Stimulated activated memory B cell treated with anti-CD40 and anti-IgM and Interleukin-4, amounts not matched to agents 10 μg/mL and 1 μg/mL and 100 μg/mL, for 72 hours (primary cell): ENCODE data around the gene SHC1.

Experiments
- ATAC-seq: fragments of 150-1000 bp; cut with Tn5 transposase; 2 replicates; pipeline ENCODE4 v1.10.0; 2021
- H3K27ac Mint-ChIP-seq: one replicate; pipeline ENCODE4 v1.8.0; 2022; ENCODE audit warnings: mild to moderate bottlenecking, mixed read lengths
- H3K27me3 Mint-ChIP-seq: one replicate; pipeline ENCODE4 v1.8.0; 2022; ENCODE audit warnings: mixed read lengths
- H3K36me3 Mint-ChIP-seq: one replicate; pipeline ENCODE4 v1.8.0; 2022; ENCODE audit warnings: mixed read lengths
- H3K4me1 Mint-ChIP-seq: one replicate; pipeline ENCODE4 v1.8.0; 2022; ENCODE audit warnings: mixed read lengths
- H3K4me3 Mint-ChIP-seq: one replicate; pipeline ENCODE4 v1.8.0; 2022; ENCODE audit warnings: mild to moderate bottlenecking, moderate library complexity, mixed read lengths
- H3K9me3 Mint-ChIP-seq: one replicate; pipeline ENCODE4 v1.8.0; 2022; ENCODE audit warnings: mixed read lengths

Gene SHC1

DNA sequence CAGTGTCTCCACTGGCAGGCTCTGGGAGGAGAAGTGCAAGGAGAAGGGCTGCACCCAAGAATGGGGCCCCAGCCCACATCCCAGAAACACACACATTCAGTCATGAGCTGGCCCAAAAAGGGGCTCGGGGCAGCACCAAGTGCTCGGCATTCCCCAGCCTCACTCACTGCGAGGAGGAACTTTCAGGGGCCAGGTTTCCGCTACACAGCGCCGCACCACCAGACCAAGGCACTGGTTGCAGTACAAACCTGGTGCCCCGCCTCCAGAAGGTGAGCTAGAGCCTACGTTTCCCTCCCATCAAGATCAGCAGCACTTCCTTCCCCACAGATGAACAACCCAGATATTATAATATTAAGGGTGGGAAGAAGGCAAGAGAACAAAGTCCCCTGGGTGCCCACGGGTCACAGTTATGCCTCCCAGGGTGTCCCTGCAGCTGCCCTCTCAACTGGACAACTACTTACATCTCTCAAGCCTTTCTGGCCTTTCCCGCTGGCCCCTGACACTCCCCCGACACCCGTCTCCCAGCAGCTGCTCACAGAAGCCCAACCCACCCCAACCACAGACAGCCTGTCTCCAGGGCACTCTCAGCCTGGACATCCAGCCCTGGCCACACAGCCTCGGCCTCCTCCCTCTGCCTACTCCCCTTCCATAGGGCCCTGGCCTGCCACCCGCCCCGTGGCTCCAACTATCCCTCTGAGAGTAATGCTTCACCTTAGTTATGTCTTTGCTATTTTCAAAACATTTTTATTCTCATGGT, 18.5 kb downstream of the SHC1 start:
- H3K27ac Mint-ChIP-seq, result peak overlapping the region; percentile 91

DNA sequence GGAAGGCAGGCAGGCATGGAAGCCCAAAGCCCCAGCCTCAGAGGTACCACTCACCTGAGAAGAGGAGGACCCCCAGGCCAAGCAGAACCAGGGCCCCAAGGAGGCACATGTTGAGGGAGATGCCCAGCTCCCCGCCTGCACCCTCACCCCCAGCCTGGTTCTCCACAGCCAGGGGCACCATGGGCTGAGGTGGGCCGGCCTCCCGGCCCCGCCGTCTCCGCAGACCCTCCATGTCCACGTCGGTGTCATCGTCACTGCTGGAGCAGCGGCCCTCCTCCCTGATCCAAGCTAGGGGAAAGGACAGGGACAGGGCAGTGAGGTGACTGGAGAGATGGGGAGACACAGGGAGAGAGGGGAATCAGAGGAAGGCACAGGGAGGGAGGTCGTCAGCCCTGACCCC, 22.5 kb downstream of the SHC1 start:
- Mint-ChIP-seq H3K27ac (no peak overlapping the region), H3K36me3 (peaks cover 28% of the 10 kb centered on the region), H3K27me3 (no peaks in the 10 kb centered on the region), H3K4me3 (no peak overlapping the region), H3K9me3 (no peaks in the 10 kb centered on the region), H3K4me1 (peaks cover 57% of the 10 kb centered on the region)
- ATAC-seq, result no peak

More for the DNA sequence above, 18.5 kb downstream of the SHC1 start:
- peak overlapping the region; percentile 60 for H3K4me3 Mint-ChIP-seq
- peaks cover 66% of the 10 kb centered on the region for H3K4me1 Mint-ChIP-seq
- H3K36me3 Mint-ChIP-seq, result peaks cover 17% of the 10 kb centered on the region
- no peaks in the 10 kb centered on the region for H3K27me3 Mint-ChIP-seq
- ATAC-seq, result peak; percentile 44
- H3K9me3 Mint-ChIP-seq, result no peaks in the 10 kb centered on the region

DNA sequence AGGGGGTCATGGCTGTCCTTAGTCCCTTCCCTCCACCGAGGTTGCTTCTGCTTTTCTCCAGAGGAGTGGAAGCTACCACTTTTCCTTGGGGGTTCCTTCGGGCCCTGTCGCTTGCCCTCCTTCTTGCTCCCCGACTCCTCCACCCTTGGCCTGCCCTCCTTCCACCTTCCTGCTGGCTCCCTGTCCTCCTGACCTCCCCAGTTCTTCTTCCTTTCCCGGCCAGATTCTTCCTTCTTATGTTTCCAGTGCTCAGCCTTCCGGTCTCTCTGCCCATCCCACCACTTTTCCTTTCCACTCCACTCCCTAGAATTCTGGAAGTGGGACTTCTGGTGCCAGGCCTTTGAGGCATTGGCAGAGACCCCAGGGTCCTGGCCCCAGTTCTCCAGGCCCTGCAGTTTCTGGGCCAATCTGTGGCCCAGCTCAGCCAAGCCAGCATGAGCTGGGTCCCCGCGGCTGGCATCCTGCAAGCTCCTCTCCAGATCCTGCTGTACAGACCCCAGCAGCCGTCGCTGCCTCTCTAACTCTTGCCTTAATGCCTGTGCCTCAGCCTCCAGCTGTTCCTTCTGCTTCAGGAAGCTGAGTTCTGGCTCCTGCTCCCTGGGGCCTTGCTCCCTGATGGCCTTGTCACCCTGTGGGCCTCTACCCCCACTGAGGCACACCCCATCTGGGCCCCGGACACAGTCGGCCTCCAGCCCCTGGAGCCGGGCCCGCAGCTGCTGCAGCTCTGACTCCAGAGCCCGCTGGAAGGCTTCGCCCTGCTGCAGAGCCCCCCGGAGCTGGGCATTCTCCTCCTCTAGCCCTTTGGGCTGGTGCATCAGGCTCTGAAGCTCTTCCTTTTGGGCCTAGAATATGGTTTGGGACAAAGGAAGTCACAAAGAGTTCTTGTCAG, 24.3 kb downstream of the SHC1 start:
- no peak for ATAC-seq
- peak overlapping the region; percentile 64 for H3K27ac Mint-ChIP-seq
- no peaks in the 10 kb centered on the region for H3K9me3 Mint-ChIP-seq
- H3K27me3 Mint-ChIP-seq, result no peaks in the 10 kb centered on the region
- peaks cover 28% of the 10 kb centered on the region for H3K36me3 Mint-ChIP-seq
- no peak overlapping the region for H3K4me3 Mint-ChIP-seq
- peaks cover 57% of the 10 kb centered on the region for H3K4me1 Mint-ChIP-seq

DNA sequence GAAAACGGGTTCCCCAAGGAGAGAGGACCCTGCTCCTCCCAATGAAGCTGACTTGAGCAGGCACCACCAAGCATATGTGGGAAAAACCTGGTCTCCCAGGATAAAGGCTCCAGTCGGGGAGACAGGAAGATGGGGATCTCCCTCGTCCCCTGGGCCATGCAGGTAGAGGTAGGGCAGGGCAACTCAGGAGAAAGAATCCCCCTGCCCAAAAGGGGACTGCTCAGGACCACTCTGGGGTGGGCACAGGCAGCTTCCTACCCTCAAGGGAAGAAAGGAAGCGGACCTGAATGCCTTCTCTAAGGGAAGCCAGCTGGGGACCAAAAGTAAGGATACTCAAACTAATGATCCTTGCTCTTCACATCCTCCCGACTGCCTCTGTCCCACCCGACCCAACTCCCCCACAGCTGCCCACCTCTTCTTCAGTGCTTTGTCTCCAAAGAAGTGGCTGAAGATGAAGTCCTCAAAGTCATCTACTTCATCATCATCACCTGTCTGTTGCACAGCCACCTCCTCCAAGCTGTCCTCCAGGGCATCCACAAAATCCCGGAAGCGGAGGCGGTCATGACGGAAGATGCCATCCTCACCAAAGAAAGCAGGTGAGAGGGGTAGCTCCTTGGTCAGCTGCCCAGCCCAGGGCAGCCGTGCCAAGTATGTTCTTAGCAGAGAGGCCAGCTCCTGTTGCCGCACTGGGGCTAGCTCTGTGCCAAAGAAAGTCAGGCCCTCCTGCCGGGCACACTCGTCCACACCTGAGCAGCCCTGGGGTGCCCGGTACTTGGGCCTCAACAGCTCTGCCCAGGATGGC, 25.2 kb downstream of the SHC1 start:
- Mint-ChIP-seq H3K4me3 (no peak overlapping the region), H3K9me3 (no peaks in the 10 kb centered on the region), H3K27me3 (no peaks in the 10 kb centered on the region), H3K4me1 (peaks cover 57% of the 10 kb centered on the region), H3K27ac (peak overlapping the region; percentile 77), H3K36me3 (peaks cover 22% of the 10 kb centered on the region)
- no peak for ATAC-seq

DNA sequence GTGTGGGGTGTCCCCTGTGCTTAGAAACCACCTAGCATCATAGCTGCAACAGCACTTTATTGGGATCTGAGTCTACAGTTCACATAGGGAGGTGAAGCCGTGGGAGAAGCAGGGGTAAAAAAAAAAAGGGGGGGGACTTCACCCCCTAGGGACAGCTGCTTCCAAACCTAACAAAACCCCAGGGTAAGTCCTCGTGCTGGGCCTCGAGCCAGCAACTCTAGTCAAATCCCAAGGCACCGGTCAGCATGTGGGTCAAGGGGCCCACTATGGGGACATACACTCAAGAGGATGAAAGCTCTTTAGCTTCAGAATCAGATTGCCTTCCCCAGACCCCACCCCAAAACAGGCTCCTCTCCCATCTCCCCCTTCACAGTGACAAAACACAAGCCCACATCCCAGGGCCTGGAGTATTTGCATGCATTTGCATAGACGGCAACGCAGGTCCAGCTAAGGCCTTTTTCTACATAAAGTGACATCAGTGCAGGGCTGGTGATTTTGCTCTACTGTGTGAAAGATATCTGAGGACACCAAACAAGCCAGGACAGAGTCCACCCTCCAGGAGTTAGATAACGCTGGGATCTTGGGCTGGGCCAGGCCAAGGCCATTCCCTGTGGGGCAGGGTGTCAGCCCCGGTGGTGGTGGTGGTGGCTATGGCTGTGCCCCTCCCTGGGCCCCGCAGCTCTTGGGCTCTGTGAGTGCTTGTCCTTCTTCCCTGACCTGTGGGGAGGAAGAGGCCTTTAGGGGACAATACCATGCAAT, 26.0 kb downstream of the SHC1 start:
- Mint-ChIP-seq H3K36me3 (peaks cover 21% of the 10 kb centered on the region), H3K27ac (peak overlapping the region; percentile 77), H3K4me1 (peaks cover 62% of the 10 kb centered on the region), H3K9me3 (no peaks in the 10 kb centered on the region), H3K4me3 (peak overlapping the region; percentile 0), H3K27me3 (no peaks in the 10 kb centered on the region)
- ATAC-seq, result no peak

DNA sequence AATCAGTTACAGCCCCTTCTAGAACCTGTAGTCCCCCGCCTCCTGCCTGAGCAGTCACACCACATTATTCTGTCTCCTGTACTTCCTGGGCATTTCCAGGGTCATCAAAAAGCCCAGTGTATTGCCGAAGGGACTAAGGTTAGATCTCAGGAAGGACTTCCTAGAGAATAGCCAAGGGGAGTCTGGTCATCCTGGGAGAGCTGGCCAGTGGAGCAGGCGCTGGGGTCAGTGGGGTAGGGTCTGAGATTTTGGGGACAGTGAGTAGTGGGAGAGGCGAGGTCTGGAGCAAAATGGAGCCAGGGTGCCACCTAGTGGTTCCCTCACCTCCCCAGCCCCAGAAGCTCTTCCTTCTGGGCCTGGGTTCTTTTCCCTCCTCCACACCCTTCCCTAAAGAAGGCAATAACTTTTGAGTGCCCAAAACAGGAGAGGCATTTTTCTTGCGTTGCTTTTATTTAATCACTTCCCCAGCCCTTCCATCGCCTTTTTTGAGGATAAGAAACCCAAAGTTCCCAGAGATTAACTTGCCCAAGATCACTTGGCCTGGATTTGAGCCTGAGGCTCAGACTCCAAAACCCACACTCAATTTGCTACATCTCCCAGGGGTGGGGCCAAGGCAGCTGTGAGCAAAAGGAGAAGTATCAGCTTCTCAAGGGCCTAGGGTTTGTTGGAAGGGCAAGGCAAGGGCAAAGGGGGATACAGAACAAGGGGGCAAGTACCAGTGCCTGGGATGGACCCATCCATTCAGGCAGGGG, 26.7 kb downstream of the SHC1 start:
- peak overlapping the region; percentile 0 for H3K4me3 Mint-ChIP-seq
- H3K9me3 Mint-ChIP-seq, result no peaks in the 10 kb centered on the region
- peaks cover 20% of the 10 kb centered on the region for H3K36me3 Mint-ChIP-seq
- H3K4me1 Mint-ChIP-seq, result peaks cover 68% of the 10 kb centered on the region
- H3K27ac Mint-ChIP-seq, result peak overlapping the region; percentile 77
- H3K27me3 Mint-ChIP-seq, result no peaks in the 10 kb centered on the region
- no peak for ATAC-seq

DNA sequence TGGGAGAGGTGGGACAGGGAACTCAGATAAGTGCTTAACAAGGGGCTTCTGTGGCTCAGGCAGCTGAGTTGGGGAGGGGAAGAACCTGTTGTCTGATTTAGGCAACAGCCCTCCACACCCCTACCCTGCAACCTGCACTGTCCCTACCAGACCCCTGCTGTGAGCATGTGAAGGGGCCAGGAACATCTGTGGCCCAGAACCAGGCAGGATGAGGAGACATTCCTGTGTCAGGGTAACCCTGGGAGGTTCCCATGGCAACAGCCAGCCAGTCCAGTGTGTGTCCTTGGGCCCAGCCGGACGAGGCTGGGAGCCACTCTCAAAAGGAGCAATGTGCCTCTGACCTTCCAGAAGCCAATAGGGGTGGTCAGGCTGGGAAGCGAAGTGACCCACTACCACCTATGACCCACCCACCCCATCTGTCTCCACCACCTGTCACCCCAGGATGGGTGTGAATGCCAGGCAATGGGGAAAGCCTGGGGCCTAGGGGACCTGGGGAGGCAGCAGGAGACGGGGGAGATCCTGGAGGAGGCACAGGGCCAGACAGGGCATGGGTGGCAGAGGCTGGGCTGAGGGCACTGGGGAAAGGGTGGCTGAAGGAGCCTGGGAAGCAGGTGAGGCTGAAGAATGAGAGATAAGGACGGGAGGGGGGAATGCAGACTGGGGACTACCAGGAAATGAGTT, 29.1 kb downstream of the SHC1 start:
- Mint-ChIP-seq H3K27ac (peak overlapping the region; percentile 77), H3K4me3 (no peak overlapping the region), H3K36me3 (peaks cover 8% of the 10 kb centered on the region), H3K4me1 (peaks cover 83% of the 10 kb centered on the region), H3K27me3 (no peaks in the 10 kb centered on the region), H3K9me3 (no peaks in the 10 kb centered on the region)
- ATAC-seq, result no peak

DNA sequence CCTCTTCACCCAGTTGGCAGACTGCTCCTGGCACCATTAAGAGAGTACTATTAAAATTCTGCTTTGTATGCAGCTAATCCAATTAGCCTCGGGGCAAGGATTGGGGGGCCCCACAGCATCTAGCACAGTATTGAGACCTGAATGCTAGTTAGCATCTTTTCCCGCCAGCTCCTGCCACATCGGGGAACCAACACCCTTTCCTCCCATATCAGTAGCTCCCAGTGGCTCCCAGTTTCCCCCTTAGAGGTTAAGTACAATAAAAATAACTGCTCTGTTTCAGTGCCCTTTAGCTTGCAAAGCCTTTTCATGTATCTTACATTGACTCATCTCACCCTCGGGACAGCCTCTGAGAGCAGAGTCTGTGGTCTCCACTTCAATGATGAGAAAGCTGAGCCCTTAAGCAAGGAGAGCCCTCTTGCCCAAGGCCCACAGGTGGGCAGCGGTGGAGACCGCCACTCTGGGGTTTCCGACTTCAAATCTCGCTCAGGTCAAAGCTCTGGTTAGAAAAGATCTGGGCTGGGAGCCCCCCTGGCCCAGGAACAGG, 29.8 kb downstream of the SHC1 start:
- Mint-ChIP-seq H3K9me3 (no peaks in the 10 kb centered on the region), H3K4me3 (peak overlapping the region; percentile 22), H3K27me3 (no peaks in the 10 kb centered on the region), H3K27ac (peak overlapping the region; percentile 77), H3K36me3 (peaks cover under 1% of the 10 kb centered on the region), H3K4me1 (peaks cover 79% of the 10 kb centered on the region)
- no peak for ATAC-seq

DNA sequence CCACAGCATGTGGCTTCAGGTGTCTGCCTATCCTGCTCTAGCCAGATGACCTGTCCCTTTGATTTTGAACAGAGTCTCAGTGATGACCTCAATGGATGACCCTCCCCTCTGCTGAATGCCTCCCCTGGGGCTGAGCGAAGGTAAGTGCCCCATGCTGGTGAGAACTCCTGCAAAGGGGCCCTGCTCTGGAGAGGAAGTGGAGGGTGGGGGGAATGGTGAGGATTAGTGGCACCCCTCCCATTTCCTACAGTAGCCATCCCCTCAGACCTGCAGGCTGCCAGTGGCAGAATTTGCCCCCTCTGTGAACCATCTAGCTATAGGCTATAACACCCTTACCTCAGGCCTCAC, 30.4 kb downstream of the SHC1 start:
- H3K4me1 Mint-ChIP-seq, result peaks cover 82% of the 10 kb centered on the region
- H3K27ac Mint-ChIP-seq, result peak overlapping the region; percentile 77
- H3K27me3 Mint-ChIP-seq, result no peaks in the 10 kb centered on the region
- H3K4me3 Mint-ChIP-seq, result peak overlapping the region; percentile 28
- H3K9me3 Mint-ChIP-seq, result no peaks in the 10 kb centered on the region
- ATAC-seq, result no peak
- no peaks in the 10 kb centered on the region for H3K36me3 Mint-ChIP-seq

DNA sequence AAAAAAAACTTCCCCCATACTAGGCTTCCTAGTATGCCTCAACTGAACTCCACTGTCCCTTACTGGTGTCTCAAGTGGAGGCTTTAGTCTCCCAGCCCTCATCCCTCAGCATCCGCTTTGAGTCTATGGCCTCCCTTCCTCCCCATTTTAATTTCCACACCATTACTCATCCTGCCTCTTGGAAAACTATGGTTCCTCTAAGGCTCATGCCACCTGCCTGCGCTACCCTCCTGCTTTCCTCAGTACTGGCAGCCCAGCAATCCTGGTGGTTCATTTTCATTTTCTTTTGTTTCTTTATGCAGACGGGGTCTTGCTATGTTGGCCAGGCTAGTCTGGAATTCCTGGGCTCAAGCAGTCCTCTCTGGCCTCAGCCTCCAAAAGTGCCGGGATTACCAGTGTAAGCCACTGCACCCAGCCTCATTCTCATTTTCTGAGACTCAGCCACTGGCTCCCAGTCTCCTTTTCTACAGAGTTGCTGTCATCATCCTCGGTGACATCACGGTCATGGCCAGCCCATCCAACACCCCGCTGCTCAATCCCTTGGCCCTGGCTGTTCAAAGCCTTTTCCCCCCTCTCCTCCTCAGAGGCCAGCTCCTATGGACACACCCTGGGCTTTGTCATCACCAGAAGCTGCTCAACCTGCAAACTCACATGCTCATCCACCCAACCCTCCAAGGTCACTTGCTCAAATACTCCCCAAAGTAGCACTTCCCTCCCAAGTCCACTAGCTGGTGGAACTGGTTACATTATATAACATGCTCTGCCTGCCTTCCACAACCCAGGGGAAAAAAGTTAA, 31.7 kb downstream of the SHC1 start:
- peaks cover 72% of the 10 kb centered on the region for H3K4me1 Mint-ChIP-seq
- H3K27ac Mint-ChIP-seq, result peak overlapping the region; percentile 99
- no peaks in the 10 kb centered on the region for H3K36me3 Mint-ChIP-seq
- ATAC-seq, result no peak
- no peaks in the 10 kb centered on the region for H3K9me3 Mint-ChIP-seq
- no peaks in the 10 kb centered on the region for H3K27me3 Mint-ChIP-seq
- peak overlapping the region; percentile 22 for H3K4me3 Mint-ChIP-seq

DNA sequence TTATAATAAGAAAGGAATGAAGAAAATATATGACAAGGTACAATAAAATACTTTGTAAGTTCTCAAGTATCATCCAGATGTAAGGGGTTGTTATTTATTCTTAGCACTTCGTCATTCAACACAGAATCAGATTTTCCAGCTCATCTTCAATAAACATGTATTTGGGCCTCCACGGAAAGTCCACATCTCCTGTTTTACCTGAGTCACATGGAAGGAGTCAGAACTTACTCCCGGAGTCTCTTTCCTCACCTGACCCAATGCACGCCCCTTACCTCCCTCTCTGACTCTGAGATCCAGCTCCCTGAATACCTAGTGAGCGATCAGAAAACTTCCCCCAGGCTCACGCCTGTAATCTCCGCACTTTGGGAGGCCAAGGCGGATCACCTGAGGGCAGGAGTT, 32.6 kb downstream of the SHC1 start:
- H3K4me1 Mint-ChIP-seq, result peaks cover 64% of the 10 kb centered on the region
- no peaks in the 10 kb centered on the region for H3K9me3 Mint-ChIP-seq
- no peak for ATAC-seq
- no peaks in the 10 kb centered on the region for H3K36me3 Mint-ChIP-seq
- H3K4me3 Mint-ChIP-seq, result peak overlapping the region; percentile 85
- H3K27me3 Mint-ChIP-seq, result no peaks in the 10 kb centered on the region
- H3K27ac Mint-ChIP-seq, result peak overlapping the region; percentile 99

DNA sequence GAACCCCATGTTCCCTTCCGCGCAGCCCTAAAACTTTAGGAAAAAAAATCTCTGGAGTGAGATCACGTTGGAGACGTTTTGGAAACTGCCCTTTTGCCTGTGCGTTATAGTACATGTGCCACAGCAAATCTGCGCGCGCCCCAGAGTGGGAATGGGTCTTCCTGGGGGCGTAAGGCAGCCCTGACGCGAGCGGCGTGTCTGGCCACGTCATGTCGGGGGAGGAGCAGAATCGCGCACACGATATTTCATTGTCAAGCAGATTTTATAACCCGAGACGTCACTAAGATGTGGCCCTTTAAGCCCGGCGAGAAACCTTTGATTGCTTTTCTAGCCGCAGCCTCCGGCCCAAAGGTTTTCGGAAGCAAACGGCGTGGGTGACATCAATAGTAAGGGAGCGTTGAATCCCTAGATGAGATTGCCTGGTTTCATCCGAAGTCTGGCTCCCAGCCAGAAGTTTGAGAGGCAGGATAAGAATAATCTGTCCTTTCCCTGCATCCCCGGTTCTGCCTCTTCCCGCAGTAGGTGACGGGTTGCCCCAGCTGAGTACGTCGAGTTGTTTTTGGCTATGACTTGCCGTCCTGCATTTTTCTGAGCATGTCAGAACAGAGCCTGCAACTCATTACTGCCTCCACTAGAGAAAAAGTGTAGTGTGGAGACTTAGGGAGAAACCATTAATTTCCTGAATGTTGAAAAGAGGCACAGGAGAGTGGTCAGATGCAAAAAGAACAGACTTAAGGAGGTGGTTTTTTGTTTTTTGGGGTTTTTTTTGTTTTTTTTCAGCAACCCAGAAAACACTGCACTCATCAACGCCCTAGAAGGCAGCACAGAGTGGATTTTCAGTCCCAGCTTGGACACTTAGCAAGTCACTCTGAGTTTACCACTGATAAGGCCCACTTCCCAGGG, 33.2 kb downstream of the SHC1 start:
- H3K36me3 Mint-ChIP-seq, result no peaks in the 10 kb centered on the region
- no peaks in the 10 kb centered on the region for H3K9me3 Mint-ChIP-seq
- H3K27ac Mint-ChIP-seq, result peak overlapping the region; percentile 99
- H3K4me1 Mint-ChIP-seq, result peaks cover 57% of the 10 kb centered on the region
- H3K4me3 Mint-ChIP-seq, result peak overlapping the region; percentile 85
- peak; percentile 90 for ATAC-seq
- no peaks in the 10 kb centered on the region for H3K27me3 Mint-ChIP-seq
